HepG2 (cell line): ENCODE measurements around the gene CDC123. TPM values are rescaled to one million over a fixed set of nuclear protein-coding genes. Genes with fewer than 3 reads are reported as not detected.

Experiments
- ATAC-seq: fragments of 200-7000 bp; cut with Tn5 transposase; 3 replicates; pipeline ENCODE4 v1.9.1; 2020; ENCODE audit warnings: mild to moderate bottlenecking, moderate library complexity
- BruUV-seq: library from RNA; stranded (reverse); fragments of 400-500 nt; replicated peaks from 2 replicates; lab custom pipeline; 2021; lab: Mats Ljungman, UMichigan
- CTCF ChIA-PET: fragments of 300-600 bp; formaldehyde crosslinking; extraction: SDS; loops from one replicate; lab custom pipeline; 2021; ENCODE audit warnings: low total read pairs, inconsistent platforms, low intra/inter-chr PET ratio; lab: Yijun Ruan, JAX
- POLR2A ChIA-PET: fragments of 350-600 bp; sonication (Branson Sonifier 250); formaldehyde crosslinking; loops from one replicate; lab custom pipeline; 2020; ENCODE audit warnings: antibody characterized with exemption, inconsistent platforms; lab: Yijun Ruan, JAX
- DNase-seq: peaks from one replicate; pipeline ENCODE4 v3.0.0-alpha.2; 2015; ENCODE audit warnings: low spot score
- FAIRE-seq: peaks from 3 replicates; lab custom pipeline; 2011; peaks lifted over from hg19 to GRCh38; lab: Jason Lieb, UNC
- H2AFZ ChIP-seq: one replicate; pipeline ENCODE4 v1.6.1; 2011; ENCODE audit warnings: low read length, inconsistent platforms
- H3K27ac ChIP-seq: fragments of 300-600 bp; 3 replicates; pipeline ENCODE4 v1.8.0; 2011; ENCODE audit warnings: mixed run types, mild to moderate bottlenecking, mixed read lengths, low read length, inconsistent platforms; ENCODE audit not compliant: insufficient read depth; ENCODE audit errors: extremely low read length
- H3K27me3 ChIP-seq, 2 experiments: fragments of 200-600 bp in 1 of 2; 2 replicates in 1 of 2; 3 replicates in 1 of 2; pipeline versions ENCODE4 v1.6.0 to v1.8.0; 2011; ENCODE audit warnings: low read length in 2 of 2, mild to moderate bottlenecking in 2 of 2, moderate library complexity in 2 of 2, inconsistent platforms in 1 of 2; ENCODE audit not compliant: insufficient read depth in 2 of 2, control insufficient read depth in 1 of 2
- H3K36me3 ChIP-seq, 2 experiments: fragments of 200-600 bp in 1 of 2; replicated peaks in 1 of 2; 2 replicates in 1 of 2; 3 replicates in 1 of 2; pipeline versions ENCODE4 v1.5.1 to v1.8.0; 2011; ENCODE audit warnings: low read length in 2 of 2, inconsistent platforms in 1 of 2; ENCODE audit not compliant: insufficient read depth in 2 of 2, control insufficient read depth in 1 of 2
- H3K4me1 ChIP-seq: 2 replicates; pipeline ENCODE4 v1.5.1; 2012; ENCODE audit warnings: low read length, inconsistent platforms; ENCODE audit not compliant: insufficient read depth
- H3K4me2 ChIP-seq: 2 replicates; pipeline ENCODE4 v1.6.0; 2011; ENCODE audit warnings: low read depth, low read length, inconsistent platforms
- H3K4me3 ChIP-seq, 3 experiments: fragments of 200-600 bp in 1 of 3; sonication (generic), shearing (Covaris generic) in 1 of 3; replicated peaks in 1 of 3; 2 replicates each; pipeline ENCODE4 v1.5.1; 2011 to 2016; ENCODE audit warnings: low read length in 3 of 3, inconsistent platforms in 2 of 3, low read depth in 2 of 3, mild to moderate bottlenecking in 2 of 3, control low read depth in 1 of 3, mixed read lengths in 1 of 3; ENCODE audit not compliant: insufficient read depth in 1 of 3
- H3K79me2 ChIP-seq: one replicate; pipeline ENCODE4 v1.6.1; 2011; ENCODE audit warnings: low read length, inconsistent platforms; ENCODE audit not compliant: insufficient read depth
- H3K9ac ChIP-seq: 2 replicates; pipeline ENCODE4 v1.6.0; 2011; ENCODE audit warnings: mild to moderate bottlenecking, low read depth, low read length, inconsistent platforms; ENCODE audit not compliant: insufficient read depth
- H3K9me3 ChIP-seq: 2 replicates; pipeline ENCODE4 v1.5.1; 2012; ENCODE audit warnings: mild to moderate bottlenecking, low read length
- H4K20me1 ChIP-seq: 2 replicates; pipeline ENCODE4 v1.6.0; 2011; ENCODE audit warnings: inconsistent platforms, mild to moderate bottlenecking, low read length, moderate library complexity; ENCODE audit not compliant: insufficient read depth
- ATF7-NPFF ChIP-seq: sonication (generic); formaldehyde crosslinking; IDR thresholded peaks from 2 replicates; pipeline ENCODE4 v1.8.1; 2023; ENCODE audit warnings: mild to moderate bottlenecking, low read depth, missing genetic modification reagents, moderate library complexity
- CBFB ChIP-seq: sonication (generic); formaldehyde crosslinking; IDR thresholded peaks from 2 replicates; pipeline ENCODE4 v1.4.0; 2020; ENCODE audit warnings: missing genetic modification reagents
- HMG20B ChIP-seq: conservative IDR thresholded peaks from 2 replicates; pipeline ENCODE4 v1.6.1; 2016; ENCODE audit warnings: missing genetic modification reagents, missing compliant biosample characterization
- MATR3 ChIP-seq: sonication (generic); formaldehyde crosslinking; IDR thresholded peaks from 2 replicates; pipeline ENCODE4 v1.4.0; 2020; ENCODE audit warnings: missing genetic modification reagents
- SMAD1 ChIP-seq: sonication (generic); formaldehyde crosslinking; IDR thresholded peaks from 2 replicates; pipeline ENCODE4 v1.4.0; 2020; ENCODE audit warnings: missing genetic modification reagents, low read depth, mild to moderate bottlenecking, borderline replicate concordance
- ZFP90 ChIP-seq: sonication (generic); formaldehyde crosslinking; IDR thresholded peaks from 2 replicates; pipeline ENCODE4 v1.8.0; 2022; ENCODE audit warnings: missing genetic modification reagents, mild to moderate bottlenecking, inconsistent platforms, borderline replicate concordance
- ZNF20 ChIP-seq: sonication (generic); formaldehyde crosslinking; IDR thresholded peaks from 2 replicates; pipeline ENCODE4 v1.4.0; 2020; ENCODE audit warnings: mild to moderate bottlenecking, moderate library complexity, missing genetic modification reagents
- ZNF546 ChIP-seq: sonication (generic); formaldehyde crosslinking; conservative IDR thresholded peaks from 2 replicates; pipeline ENCODE4 v1.8.1; 2023; ENCODE audit warnings: mild to moderate bottlenecking, missing genetic modification reagents
- ZNF574 ChIP-seq: sonication (generic); formaldehyde crosslinking; IDR thresholded peaks from 2 replicates; pipeline ENCODE4 v1.4.0; 2020; ENCODE audit warnings: missing genetic modification reagents
- ZNF746 ChIP-seq: sonication (generic); formaldehyde crosslinking; IDR thresholded peaks from 2 replicates; pipeline ENCODE4 v1.8.0; 2022; ENCODE audit warnings: mild to moderate bottlenecking, missing genetic modification reagents
- ZNF83 ChIP-seq: sonication (generic); formaldehyde crosslinking; IDR thresholded peaks from 2 replicates; pipeline ENCODE4 v1.4.0; 2020; ENCODE audit warnings: missing genetic modification reagents, mild to moderate bottlenecking, borderline replicate concordance
- WGBS: methylation state at CpG from one replicate; pipeline ENCODE4 v1.1.6; 2017; ENCODE audit warnings: low lambda C conversion rate; 5-methylcytosine and 5-hydroxymethylcytosine counted together
- in situ Hi-C: cut with HindIII; loops from 2 replicates; pipeline ENCODE4 v1.10.0; 2017; ENCODE audit warnings: low pct_unique_long_range_greater_than_20kb; ENCODE audit not compliant: extremely low pct_ligation_motif_present
- intact Hi-C: fragments of 100-400 bp; cut with micrococcal nuclease; formaldehyde crosslinking; loops from one replicate; pipeline ENCODE4 v1.10.0; 2022; ENCODE audit not compliant: unreplicated experiment
- polyA plus RNA-seq, 8 experiments: library from polyadenylated mRNA; depleted of rRNA in 3 of 8; stranded (reverse) in 7 of 8; unstranded in 1 of 8; fragments of >200 nt; fragmentation: Illumina TruSeq in 4 of 8; extraction: Trizol in 4 of 8; gene quantifications; 2 replicates each; pipeline versions ENCODE4 v1.2.1 to v1.2.3, GENCODE V29; 2011 to 2016; ENCODE audit warnings: low read depth in 4 of 8, missing spikeins in 1 of 8, mixed read lengths in 1 of 8; ENCODE audit not compliant: insufficient read depth in 1 of 8
- total RNA-seq, 5 experiments: library from RNA; depleted of rRNA; stranded (reverse); fragments of >200 nt; fragmentation: Illumina TruSeq; extraction: Trizol; gene quantifications; 2 replicates each; pipeline ENCODE4 v1.2.3, GENCODE V29; 2016; ENCODE audit warnings: low read depth in 1 of 5
- TF ChIP-seq, protein P1 (sequence below): sonication (generic); formaldehyde crosslinking; IDR thresholded peaks from 2 replicates; pipeline ENCODE4 v1.4.0; 2020; ENCODE audit warnings: mild to moderate bottlenecking, missing genetic modification reagents
- TF ChIP-seq, protein P2 (sequence below): sonication (generic); formaldehyde crosslinking; conservative IDR thresholded peaks from 2 replicates; pipeline ENCODE4 v1.8.1; 2023; ENCODE audit warnings: missing genetic modification reagents

Gene CDC123
- total and polyA plus RNA-seq, 2 of the 13 experiments (the other 11 are each of a cell fraction or from before 2014, with no cell fraction given): 63.3 to 153 TPM

DNA sequence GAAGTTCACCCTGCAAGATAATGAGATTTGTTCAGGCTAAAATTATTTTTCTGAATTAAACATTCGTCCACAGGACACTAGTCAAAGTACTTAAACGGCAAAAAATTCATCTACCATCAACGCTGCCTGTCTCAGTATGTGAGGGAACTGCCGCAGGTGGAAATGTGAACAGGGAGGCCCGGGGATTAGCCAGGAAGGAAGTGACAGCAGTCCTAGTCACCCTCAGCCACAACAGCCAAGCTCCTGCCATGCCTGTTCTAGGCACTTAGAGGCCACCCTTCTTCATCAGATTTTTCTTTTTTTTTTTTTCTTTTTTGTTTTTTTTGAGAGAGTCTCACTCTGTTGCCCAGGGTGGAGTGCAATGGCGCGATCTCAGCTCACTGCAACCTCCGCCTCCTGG lies 9.7 kb upstream of the CDC123 start:
- Histone ChIP-seq H3K4me2 (no peak overlapping the region), H2AFZ (no peak overlapping the region), H3K36me3 (peaks cover 7 to 37% of the 10 kb centered on the region in 2 experiments), H3K9me3 (no peaks in the 10 kb centered on the region), H4K20me1 (no peaks in the 10 kb centered on the region), H3K27me3 (no peaks in the 10 kb centered on the region), H3K79me2 (peaks cover 18% of the 10 kb centered on the region), H3K4me1 (peaks cover 13% of the 10 kb centered on the region), H3K27ac (no peak overlapping the region), H3K9ac (no peak overlapping the region), H3K4me3 (no peak overlapping the region)
- POLR2A ChIA-PET: no interaction called here
- ATAC-seq (no peak), DNase-seq (no peak), FAIRE-seq (no peak)
- BruUV-seq: no TSS peak
- in situ Hi-C loops (no loop called here), intact Hi-C loops (no loop called here)
- TF ChIP-seq ZNF746 (CRISPR knock-in tag) (no peak), SMAD1 (CRISPR knock-in tag) (no peak)
- 95% methylated on average over 8 of the region's 8 CpGs for WGBS
- CTCF ChIA-PET: no interaction called here

- Histone ChIP-seq H4K20me1 (no peaks in the 10 kb centered on the region), H2AFZ (no peak overlapping the region), H3K27me3 (no peaks in the 10 kb centered on the region), H3K27ac (no peak overlapping the region), H3K9me3 (no peaks in the 10 kb centered on the region), H3K4me3 (no peak overlapping the region), H3K36me3 (peaks cover 5 to 31% of the 10 kb centered on the region in 2 experiments), H3K9ac (no peak overlapping the region), H3K79me2 (peaks cover 27% of the 10 kb centered on the region), H3K4me2 (no peak overlapping the region), H3K4me1 (peaks cover 24% of the 10 kb centered on the region)
- CTCF ChIA-PET: no interaction called here
- FAIRE-seq (no peak), DNase-seq (no peak), ATAC-seq (no peak)
- intact Hi-C loops: no loop called here
- no TSS peak for BruUV-seq
- WGBS: 96% methylated on average over 5 of the region's 5 CpGs
- POLR2A ChIA-PET: no interaction called here
- in situ Hi-C loops: no loop called here
- TF ChIP-seq, protein P1, sequence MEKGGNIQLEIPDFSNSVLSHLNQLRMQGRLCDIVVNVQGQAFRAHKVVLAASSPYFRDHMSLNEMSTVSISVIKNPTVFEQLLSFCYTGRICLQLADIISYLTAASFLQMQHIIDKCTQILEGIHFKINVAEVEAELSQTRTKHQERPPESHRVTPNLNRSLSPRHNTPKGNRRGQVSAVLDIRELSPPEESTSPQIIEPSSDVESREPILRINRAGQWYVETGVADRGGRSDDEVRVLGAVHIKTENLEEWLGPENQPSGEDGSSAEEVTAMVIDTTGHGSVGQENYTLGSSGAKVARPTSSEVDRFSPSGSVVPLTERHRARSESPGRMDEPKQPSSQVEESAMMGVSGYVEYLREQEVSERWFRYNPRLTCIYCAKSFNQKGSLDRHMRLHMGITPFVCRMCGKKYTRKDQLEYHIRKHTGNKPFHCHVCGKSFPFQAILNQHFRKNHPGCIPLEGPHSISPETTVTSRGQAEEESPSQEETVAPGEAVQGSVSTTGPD (CRISPR knock-in tag): no peak
- no peak for TF ChIP-seq ATF7-NPFF (CRISPR knock-in tag)
- no peak for TF ChIP-seq CBFB (CRISPR knock-in tag)
- TF ChIP-seq ZNF20 (CRISPR knock-in tag): no peak
- no peak for TF ChIP-seq MATR3 (CRISPR knock-in tag)
- TF ChIP-seq ZFP90 (CRISPR knock-in tag): no peak
- TF ChIP-seq ZNF83 (CRISPR knock-in tag): no peak
- TF ChIP-seq ZNF546 (CRISPR knock-in tag): no peak
- TF ChIP-seq, protein P2, sequence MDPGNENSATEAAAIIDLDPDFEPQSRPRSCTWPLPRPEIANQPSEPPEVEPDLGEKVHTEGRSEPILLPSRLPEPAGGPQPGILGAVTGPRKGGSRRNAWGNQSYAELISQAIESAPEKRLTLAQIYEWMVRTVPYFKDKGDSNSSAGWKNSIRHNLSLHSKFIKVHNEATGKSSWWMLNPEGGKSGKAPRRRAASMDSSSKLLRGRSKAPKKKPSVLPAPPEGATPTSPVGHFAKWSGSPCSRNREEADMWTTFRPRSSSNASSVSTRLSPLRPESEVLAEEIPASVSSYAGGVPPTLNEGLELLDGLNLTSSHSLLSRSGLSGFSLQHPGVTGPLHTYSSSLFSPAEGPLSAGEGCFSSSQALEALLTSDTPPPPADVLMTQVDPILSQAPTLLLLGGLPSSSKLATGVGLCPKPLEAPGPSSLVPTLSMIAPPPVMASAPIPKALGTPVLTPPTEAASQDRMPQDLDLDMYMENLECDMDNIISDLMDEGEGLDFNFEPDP: no peak
- TF ChIP-seq ZNF574: no peak
- TF ChIP-seq HMG20B (CRISPR knock-in tag): no peak
These were observed 8.6 kb upstream of the CDC123 start for GRCh38 chr10:12187321-12187905.
